Cardiac atrium fibroblast (primary cell): ENCODE measurements around the gene TRIM32. TPM values are rescaled to one million over a fixed set of nuclear protein-coding genes. Genes with fewer than 3 reads are reported as not detected.

ENCODE experiments used
- total RNA-seq: library from RNA; depleted of rRNA; stranded (reverse); fragments of >200 nt; gene quantifications from 2 replicates; pipeline ENCODE4 v1.2.3, GENCODE V29; 2015

The TRIM32 gene
- 20.3 and 20.4 TPM in 2 replicates for total RNA-seq

GRCh38 chr9:116687074-116687753 is at the start of gene TRIM32:
Gene TRIM32, plus strand, starts transcription at chr9:116687305. Its CDS starts 10,438 bp downstream, at chr9:116697743.

